Measurements from ENCODE around the gene ATP8A1.

DNA sequence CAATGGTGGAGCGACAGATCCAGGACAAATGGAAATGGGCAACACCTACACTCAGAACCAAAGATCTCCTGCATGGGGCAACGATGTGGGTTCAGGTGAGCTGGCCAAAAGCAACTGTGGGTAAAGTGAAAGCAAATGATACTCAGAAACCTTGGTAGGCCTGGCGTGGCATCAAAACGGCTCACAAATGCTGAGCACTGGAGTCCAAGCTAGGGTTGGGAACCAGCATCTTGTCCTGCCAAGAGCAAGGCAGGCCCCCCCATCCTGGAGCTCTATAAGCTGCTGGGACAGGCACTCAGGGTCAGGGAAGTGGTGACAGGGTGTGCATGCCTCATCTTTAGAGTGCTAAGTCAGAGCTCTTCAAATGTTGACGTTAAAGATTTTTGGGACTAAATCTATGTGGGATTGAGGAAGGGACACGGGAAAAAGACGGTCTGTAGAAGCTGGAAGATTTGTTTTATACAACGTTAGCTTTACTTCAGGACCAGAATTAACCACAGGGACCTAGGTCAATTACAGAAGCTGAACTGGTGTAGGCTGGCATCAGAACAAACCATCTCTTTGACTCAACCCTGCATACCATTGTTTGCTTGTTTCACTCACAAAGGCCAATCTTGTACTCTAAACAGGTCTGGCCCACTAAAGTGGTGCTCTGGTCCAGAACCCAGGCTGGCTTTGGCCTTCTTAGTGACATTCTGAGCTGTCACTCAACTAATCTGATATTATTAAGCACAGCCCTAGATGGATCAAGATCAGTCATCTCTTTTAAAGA, 10.7 kb downstream of the ATP8A1 start:
- no peak for TF ChIP-seq EP300 (IDR thresholded peaks at IDR 0.05; ENCODE audit: borderline replicate concordance)
- no peak for TF ChIP-seq EGR1 (IDR thresholded peaks at IDR 0.05)
- TF ChIP-seq, protein P1, sequence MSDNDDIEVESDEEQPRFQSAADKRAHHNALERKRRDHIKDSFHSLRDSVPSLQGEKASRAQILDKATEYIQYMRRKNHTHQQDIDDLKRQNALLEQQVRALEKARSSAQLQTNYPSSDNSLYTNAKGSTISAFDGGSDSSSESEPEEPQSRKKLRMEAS (IDR thresholded peaks at IDR 0.05): no peak
- no peak for TF ChIP-seq RAD21 (IDR thresholded peaks at IDR 0.05; ENCODE audit: low read depth)
- no peak for TF ChIP-seq ZBTB7A (IDR thresholded peaks at IDR 0.05; ENCODE audit: low read depth)
- TF ChIP-seq CEBPB (IDR thresholded peaks at IDR 0.05): no peak
- TF ChIP-seq FOXM1 (IDR thresholded peaks at IDR 0.05; ENCODE audit: borderline replicate concordance, low read depth): no peak
- TF ChIP-seq NFIC (IDR thresholded peaks at IDR 0.05): no peak
- TF ChIP-seq, protein P2, sequence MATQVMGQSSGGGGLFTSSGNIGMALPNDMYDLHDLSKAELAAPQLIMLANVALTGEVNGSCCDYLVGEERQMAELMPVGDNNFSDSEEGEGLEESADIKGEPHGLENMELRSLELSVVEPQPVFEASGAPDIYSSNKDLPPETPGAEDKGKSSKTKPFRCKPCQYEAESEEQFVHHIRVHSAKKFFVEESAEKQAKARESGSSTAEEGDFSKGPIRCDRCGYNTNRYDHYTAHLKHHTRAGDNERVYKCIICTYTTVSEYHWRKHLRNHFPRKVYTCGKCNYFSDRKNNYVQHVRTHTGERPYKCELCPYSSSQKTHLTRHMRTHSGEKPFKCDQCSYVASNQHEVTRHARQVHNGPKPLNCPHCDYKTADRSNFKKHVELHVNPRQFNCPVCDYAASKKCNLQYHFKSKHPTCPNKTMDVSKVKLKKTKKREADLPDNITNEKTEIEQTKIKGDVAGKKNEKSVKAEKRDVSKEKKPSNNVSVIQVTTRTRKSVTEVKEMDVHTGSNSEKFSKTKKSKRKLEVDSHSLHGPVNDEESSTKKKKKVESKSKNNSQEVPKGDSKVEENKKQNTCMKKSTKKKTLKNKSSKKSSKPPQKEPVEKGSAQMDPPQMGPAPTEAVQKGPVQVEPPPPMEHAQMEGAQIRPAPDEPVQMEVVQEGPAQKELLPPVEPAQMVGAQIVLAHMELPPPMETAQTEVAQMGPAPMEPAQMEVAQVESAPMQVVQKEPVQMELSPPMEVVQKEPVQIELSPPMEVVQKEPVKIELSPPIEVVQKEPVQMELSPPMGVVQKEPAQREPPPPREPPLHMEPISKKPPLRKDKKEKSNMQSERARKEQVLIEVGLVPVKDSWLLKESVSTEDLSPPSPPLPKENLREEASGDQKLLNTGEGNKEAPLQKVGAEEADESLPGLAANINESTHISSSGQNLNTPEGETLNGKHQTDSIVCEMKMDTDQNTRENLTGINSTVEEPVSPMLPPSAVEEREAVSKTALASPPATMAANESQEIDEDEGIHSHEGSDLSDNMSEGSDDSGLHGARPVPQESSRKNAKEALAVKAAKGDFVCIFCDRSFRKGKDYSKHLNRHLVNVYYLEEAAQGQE (IDR thresholded peaks at IDR 0.05; ENCODE audit: low read depth): no peak
- TF ChIP-seq YY1 (IDR thresholded peaks at IDR 0.05; ENCODE audit: low read depth): no peak
- TF ChIP-seq, protein P3, sequence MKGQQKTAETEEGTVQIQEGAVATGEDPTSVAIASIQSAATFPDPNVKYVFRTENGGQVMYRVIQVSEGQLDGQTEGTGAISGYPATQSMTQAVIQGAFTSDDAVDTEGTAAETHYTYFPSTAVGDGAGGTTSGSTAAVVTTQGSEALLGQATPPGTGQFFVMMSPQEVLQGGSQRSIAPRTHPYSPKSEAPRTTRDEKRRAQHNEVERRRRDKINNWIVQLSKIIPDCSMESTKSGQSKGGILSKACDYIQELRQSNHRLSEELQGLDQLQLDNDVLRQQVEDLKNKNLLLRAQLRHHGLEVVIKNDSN (IDR thresholded peaks at IDR 0.05): no peak
- no peak for TF ChIP-seq TAF1 (IDR thresholded peaks at IDR 0.05; ENCODE audit: low read depth)
- TF ChIP-seq CREB1 (IDR thresholded peaks at IDR 0.05; ENCODE audit: low read depth): no peak
